ENCODE results near the gene TCHHL1.
A peak's percentile ranks its signal among the peaks of the same experiment; 100 is the strongest.
"Not testable (repeated sequence)": the region's sequence is repeated elsewhere in the genome, so short reads cannot be mapped to it uniquely, and the experiment has no call there.

The TCHHL1 gene

DNA sequence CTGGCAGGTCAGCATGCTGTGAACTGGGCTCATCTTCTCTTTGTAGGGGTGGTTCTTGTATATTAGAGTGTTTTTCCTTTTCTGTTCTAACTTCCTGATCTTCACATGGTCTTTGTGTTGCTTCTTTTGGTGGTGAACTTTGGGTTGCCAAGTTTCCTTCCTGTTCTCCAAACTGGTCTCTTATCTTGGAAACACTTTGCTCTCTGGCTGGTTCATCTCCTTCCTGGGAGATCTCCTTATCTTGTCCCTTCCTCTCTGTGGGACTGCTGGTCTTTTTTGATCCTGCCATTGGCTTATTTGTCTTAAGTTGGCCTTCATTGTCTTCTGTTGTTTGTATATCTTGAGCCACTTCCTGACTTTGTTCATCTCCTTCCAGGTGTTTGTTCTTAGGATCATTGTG lies 2.1 kb downstream of the TCHHL1 start:
- no peak for DNase-seq (ENCODE audit: low spot score)

DNA sequence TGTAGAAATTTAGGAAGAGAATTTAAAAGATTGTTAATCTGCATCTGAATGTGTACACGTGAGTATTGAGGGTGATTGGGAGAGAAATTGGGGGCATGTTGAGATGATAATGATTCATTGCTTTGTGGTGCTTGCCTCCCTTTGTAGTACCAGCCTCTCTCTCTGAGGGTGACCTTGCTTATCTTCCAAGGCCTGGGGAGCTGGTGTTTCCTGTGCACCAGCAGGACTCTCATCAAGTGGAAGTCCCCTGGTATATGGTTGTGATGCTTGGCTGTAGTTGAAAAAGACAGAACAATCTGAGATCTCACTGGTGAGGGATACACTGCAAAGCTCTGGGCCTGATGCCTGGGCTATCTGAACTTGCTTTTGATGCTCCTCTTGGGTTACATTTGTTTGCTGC lies 4.0 kb downstream of the TCHHL1 start:
- DNase-seq (ENCODE audit: low spot score): no peak

DNA sequence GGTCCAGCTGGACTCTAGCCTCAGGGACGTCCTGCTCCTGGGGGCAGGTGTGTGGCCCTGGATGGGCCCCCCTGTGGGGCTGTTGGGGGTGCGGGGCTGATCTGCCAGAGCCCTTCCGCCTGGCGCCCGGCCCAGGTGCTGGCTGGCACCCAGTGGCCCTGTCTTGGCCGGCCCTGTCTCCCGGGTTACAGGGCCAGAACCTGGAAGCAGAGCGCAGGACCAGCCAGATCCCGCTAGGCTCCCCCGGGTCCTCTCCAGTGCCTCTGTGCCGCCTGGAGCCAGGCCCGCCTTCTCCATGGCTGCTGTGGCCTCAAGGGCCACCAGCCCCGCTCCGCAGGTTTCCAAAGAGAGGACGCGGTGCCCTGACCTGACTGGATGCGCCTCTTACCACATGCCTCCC lies 7.8 kb downstream of the TCHHL1 start:
- not testable (repeated sequence) for DNase-seq (ENCODE audit: low spot score)

DNA sequence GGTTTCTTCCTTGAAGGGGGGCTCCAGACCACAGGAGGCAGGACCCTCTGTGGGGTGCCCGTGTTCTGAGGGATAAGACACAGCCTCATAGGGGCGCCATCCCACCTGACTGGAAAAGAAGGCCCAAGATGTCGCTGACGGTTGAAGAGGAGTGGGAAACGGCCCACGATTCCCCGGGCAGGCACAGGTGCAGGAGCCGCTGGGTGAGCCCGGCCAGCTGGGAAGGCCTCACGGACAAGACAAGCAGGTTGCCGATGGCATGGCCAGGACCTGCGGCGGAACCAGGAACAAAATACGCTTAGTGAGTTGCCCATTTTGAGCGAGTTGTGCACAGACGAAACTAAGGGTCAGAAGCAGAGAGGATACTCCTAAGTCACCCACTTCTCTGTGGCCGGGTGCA lies 8.4 kb downstream of the TCHHL1 start:
- not testable (repeated sequence) for DNase-seq (ENCODE audit: low spot score)

DNA sequence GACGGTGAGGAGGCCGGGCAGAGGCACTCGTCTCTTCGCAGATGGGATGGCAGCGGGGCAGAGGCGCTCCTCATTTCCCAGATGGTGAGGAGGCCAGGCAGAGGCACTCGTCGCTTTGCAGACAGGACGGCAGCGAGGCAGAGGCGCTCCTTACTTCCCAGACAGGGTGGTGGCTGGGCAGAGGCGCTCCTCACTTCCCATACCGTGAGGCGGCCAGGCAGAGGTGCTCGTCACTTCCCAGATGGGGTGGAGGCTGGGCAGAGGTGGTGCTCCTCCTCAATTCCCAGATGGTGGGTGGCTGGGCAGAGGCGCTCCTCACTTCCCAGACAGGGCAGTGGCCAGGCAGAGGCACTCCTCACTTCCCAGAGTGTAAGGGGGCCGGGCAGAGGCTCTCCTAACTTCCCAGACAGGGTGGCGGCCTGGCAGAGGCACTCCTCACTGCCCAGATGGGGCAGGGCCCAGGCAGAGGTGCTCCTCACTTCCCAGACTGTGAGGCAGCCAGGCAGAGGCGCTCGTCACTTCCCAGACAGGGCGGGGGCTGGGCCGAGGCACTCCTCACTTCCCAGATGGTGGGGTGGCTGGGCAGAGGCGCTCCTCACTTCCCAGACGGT lies 9.9 kb downstream of the TCHHL1 start:
- DNase-seq (ENCODE audit: low spot score): no peak

DNA sequence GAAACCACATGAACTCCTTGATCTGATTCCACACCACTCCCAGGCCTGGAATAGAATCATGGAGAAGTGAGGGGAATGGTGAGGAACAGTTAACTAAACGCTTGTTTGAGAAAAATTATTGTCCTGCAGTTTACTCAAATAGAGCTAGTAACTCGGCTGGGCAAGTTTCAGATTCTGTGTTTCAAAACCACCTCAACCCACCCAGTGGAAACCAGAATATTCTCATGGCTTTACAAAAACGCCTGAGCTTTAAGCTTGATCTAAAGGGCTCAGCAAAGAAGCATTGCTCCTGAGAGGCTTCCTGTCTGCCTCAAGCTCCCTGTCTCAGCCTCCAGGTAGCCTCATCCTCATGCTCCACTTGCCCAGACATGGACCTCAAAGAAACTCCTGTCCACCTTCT lies 16.6 kb downstream of the TCHHL1 start:
- DNase-seq (ENCODE audit: low spot score): no peak

DNA sequence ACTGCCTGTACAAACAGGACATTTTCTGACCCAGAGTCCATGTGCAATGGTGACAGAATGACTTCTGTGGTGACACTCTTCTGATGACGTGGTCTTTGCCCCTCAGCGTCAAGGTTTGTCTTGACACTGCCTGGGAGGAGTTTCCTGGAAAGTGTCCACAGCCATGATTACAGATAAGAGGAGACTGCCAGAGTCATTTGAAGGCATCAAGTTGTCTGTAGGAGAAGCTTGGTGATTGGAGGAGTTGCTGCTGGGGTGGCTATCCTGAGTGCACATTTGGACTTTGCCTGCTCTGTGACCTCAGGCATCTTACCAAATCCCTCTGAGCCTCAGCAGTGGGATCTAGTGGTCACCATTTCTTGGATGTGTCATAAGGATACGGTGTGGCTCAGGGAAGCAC lies 17.7 kb downstream of the TCHHL1 start:
- DNase-seq (ENCODE audit: low spot score): no peak

DNA sequence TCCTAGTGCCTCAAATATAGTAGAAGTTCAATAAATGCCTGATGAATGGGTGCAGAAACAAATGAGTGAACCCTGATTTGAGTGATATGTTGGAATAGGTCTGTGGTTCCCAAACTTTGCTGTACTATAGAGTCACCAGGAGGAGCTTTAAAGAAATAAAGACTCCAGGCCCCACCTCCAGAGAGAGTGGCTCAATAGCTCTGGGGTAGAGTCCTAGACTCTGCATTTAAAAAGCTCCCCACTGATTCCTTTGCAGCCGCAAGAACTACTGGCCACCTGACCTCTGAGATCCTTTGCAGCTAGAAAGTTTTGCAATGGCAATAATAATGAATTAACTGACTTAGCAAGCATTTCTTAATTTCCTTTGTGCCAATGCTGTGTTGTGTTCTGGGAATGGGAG lies 20.9 kb downstream of the TCHHL1 start:
- DNase-seq (ENCODE audit: low spot score): no peak

DNA sequence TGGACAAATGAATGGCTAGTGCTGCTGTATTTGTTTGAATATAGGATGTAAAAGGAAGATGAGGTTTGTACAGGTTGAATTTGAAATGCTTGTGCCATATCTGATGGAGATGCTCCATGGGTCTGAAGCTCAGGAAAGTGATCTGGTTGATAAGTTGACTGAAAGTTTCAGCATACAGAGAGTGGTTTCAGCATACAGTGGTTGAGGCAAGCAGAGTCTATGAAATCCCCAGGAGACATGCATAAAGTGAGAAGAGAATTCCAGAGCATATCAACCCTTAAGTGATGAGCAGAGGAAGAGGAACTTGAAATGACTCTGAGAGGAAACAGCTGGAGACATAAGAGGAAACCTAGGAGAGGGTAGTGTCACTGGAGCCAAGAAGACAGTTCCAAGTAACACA lies 21.7 kb downstream of the TCHHL1 start:
- DNase-seq (ENCODE audit: low spot score): no peak

DNA sequence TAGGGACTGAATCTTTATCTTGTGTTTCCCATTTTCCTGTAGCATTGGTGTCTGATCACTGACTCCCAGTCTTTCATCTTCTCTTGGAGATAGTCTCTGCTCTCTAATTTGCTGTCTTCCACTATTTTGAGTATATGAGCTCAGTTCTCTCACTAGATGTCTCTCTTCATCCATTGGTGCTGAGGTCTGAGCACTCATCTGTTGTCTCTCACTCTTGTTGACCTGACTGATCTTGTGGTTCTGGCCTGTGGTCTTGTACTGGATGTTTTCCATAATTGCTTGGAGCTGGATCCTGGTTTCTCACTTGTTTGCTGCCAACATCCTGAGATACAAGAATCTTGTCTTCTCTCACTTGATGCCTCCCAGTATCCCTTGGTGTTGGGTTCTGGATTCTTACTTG lies 26.9 kb downstream of the TCHHL1 start:
- no peak for DNase-seq (ENCODE audit: low spot score)

DNA sequence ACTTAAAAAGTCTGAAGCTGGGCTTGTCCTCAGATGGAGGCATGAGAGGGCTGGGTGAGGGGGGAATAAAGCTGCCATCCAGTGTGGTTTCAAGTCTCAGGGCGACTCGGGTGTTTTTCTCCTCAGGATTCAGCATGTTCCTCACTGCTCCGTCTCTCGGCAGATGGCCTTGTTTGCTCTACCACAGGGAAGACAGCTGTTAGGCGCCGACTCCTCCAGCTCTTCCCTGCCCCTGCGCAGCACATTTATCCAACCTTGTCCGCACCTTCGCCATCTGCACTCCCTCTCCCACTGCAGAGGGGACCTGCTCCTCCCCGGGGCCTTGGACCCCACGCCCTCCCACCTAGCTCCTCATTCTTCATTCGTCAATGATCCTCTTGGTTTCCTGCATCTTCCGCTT lies 35.5 kb downstream of the TCHHL1 start:
- DNase-seq (ENCODE audit: low spot score): no peak

DNA sequence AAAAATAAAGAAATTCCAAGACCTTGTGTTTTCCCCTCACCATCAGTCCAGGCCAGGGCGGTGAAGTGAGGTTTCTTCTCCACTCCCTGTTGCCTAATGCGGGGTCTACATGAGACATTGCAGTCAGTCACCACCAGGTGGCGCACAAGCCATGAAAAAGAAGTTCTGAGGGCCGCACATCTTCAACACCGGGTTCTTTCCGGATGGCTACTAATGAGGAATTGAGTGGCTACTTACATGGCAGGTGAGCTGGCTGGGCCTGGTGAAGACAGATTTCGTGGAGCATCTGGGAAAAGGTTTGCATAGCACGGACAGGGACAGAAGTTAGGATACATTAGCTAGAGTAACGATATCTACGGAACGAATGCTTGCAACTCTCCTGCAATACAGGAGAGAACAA lies 36.3 kb downstream of the TCHHL1 start:
- DNase-seq (ENCODE audit: low spot score): peak; percentile 81

DNA sequence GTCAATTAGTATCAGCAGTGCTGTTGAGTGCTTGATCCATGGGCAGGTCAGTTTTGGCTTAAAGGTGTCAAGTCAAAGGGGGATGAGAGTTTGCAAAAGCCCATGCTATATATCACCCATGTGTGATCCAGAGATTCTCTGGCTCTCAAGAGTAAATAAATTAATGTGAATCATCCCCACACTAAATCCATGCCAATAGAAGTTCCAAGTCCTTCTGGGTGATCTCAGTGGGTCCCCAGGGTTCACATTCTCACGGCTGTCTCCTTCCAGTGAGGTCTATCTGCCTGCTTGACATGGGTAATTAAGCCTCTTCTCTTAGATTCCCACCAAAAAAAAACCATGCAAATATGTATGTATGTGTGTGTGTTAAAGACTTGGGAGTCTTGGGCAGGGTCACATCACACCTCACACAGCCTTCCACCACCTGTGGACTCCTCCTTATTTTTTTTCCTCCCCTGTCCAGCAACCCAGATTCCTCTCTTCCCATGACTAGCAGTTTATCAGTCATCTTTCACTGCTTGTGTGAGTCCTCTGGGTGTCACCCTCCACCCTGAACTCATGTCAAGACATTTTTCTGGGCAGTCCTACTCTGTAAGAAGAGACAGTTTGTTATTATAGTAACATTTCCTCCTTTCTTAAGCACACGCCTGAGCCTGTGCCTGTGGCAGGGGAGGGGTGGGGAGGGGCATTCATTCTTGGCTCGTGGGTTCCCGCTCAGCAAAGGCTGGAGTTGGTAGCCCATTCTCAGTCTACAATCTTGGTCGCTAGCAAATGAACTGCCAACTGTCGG lies 37.8 kb downstream of the TCHHL1 start:
- no peak for DNase-seq (ENCODE audit: low spot score)

DNA sequence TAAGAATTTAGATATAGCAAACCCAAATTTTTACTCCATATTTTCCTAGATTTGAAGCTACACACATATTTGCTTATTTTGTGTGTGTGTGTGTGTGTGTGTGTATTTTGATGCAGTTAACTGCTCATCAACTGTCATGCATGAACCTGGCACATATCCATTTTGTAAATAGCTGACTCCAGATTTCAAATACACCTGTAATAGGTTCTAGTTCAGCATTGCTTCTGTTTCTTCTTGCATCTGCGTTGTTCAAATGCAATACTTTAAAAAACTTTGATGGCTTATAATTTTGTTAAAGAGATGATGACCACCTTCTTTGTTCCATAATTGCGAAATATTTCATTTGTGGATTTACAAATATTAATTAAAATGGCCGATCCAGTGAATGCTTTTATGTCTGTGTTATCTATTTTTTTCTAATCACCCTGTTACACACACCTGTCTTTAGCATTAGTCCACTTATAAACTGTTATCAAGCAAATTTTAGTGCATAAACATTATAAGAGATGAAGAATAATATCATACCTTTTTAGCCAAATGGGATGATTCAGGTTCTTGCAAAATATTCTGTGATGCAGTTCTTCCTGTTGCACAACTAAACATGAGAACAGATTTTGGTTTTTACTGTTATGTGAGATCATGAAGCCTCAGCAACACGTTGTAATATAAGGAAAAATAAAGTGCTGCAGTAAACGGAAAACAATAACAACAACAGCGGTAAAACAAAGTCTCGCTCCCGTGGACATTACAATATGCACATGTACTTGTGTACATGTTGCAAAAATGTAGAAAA lies 39.4 kb downstream of the TCHHL1 start:
- peak; percentile 21 for DNase-seq (ENCODE audit: low spot score)

DNA sequence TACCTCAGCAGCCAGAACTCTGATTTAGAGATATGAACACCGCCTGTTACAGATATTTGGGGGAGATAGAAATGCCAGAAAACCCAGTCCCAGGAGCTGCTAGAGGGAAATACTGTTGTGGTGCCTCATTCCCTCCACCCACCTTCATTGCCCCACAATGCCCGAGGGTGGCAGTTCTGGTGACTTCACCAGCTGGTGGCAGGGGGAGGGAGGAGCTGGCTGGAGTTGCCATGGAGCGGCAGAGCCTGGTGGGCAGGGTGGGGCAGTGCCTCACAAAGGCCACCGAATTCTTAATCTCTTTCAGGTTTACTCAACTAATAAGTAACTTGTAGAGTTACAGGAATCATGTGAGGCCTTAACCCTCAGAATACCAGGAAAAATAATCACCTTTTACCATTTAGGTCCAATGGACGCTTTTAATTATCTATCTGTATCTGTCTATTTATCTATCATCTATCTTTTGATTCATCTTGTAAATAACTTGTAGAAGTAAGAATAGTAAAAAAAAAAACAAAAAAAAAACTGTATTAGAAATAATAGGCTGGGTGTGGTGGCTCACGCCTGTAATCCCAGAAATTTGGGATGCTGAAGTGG lies 40.4 kb downstream of the TCHHL1 start:
- peak; percentile 80 for DNase-seq (ENCODE audit: low spot score)

DNA sequence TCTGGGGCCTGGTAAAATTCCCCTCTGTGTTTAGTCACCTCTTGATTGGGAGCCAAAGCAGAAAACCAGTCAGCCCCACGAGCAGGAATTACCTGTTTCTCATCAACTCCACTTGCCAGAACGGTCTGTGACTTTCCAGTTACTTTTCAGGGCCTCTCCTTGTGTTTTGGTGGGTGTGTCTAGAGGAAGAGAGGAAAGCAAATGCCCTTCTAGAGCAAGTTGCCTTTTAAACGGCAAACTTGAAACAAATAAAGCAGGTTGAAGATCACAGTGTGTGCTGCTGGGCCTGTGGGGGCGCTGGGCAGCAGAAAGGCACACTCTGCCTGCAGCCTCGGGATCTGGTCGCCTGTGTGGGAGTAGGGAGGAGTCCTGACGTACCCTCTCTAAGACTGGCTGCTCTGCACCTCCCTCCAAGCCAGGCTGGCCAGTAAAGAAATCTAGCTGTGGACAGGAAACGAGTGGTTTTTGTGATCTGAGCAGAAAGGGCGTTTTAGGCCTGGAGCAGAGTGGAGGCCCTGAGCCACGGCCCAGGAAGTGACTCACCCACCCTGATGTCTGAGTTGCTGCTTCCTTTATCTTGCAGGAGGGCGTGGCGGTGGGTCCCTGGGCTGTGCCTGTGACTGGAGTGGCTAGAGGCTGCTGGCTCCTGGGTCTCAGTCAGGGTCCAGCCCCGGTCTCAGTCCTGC lies 41.0 kb downstream of the TCHHL1 start:
- peak; percentile 96 for DNase-seq (ENCODE audit: low spot score)

DNA sequence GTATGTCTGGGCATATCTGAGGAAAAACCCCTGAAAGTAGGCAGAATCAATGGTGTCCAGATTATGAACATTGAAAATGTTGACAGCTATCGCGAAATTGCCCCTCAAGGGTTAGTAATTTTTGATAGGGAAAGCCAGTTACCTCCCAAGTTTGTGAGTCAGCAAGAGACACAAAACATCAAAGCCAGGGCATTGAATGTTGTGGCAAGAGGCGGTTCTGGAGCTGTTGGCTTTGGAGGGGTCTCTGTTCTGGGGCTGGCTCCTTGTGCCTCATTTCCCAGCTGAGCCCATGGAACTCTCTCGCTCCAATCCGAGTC lies 41.5 kb downstream of the TCHHL1 start:
- peak; percentile 17 for DNase-seq (ENCODE audit: low spot score)

DNA sequence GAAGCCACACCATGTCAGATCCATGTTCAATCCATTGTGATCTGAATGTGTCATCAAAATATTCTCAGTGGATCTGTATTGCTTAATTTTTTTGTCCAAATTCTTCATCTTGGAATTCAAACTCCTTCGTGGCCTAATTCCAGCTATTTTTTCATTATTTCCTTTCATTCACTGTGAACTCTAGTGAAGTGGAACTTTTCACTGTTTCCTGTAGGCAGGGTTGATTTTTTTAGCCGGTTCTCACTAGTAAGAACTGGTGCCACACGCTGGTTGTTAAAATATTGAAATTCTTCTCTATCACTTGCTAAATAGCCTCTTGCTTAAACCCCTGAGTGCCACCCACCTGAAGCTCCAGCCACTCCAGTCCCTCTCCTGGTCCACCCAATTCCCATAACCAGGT lies 44.5 kb downstream of the TCHHL1 start:
- no peak for DNase-seq (ENCODE audit: low spot score)

DNA sequence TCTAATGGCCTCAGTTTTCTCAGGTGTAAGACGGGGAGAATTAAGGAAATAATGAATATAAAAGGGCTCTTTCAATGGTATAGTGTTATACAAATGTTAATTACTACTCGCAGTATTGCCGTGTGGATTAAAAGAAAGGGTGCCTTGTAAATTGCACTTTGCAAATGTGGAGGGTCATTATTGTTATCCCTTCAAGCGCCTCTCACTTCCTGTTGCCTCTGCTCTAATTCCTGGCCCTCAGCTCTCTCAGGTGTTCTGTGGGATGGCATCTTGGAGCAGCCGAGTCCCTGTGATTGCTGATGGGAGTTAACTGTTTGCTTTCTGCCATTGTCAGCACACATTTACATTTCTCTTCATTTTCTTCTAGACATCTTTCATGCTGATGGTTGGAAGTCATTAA lies 45.0 kb downstream of the TCHHL1 start:
- DNase-seq (ENCODE audit: low spot score): no peak

DNA sequence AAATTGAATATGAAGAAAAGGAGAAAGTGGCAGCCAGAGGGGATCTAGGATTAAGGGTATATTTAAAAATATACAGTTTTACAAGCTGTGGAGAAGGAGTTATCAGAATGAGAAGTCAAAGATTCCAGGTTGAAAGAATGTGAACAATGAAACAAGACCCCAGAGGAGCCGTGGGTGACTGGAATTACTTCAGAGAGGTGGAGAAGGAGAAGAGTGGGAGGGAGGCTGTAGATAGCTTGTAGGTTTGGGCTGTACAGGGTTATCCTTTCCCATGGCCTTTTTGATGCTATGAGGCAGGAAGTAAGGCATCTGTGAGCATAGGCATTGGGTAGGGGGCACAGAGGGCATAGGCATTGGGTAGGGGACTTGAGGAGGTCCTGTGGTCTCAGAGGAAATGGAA lies 46.8 kb downstream of the TCHHL1 start:
- no peak for DNase-seq (ENCODE audit: low spot score)

DNA sequence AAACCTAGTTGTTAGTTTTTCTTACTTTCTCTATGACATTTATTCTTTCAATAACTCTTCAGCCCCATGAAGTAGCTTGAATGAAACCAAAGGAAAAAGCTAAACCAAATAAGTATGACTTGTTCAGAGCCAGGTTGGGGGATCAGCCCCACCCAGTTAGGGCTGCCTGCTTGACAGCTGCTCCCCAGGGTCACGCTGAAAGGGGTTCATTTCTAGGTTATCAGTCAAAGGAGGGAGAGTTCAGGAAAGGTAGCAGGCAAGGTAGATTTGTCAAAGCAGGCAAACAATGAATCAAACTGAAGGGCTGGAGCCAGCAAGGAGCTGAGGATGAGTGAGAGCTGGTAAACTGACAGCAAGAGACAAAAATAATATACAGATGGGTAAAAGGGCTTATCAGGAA lies 49.0 kb downstream of the TCHHL1 start:
- DNase-seq (ENCODE audit: low spot score): no peak

DNA sequence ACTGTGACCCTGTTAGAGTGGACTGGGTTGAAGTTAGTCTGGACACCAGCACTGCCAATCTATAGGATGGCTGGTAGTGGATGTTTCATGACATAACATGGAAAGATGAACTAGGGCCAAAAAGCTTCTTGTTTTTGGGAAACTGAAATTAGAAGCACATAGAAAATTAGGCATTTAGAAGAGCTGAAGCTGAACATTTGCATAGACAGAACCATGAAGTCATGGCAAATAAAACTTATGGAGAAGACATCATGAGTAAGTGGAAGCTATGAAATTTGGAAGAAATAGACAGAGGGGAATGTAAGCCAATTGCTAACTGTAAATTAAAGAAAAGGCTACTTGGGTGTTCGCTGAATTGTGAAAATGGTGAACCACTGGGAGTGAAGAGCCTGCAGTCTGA lies 49.4 kb downstream of the TCHHL1 start:
- DNase-seq (ENCODE audit: low spot score): no peak

Measured in activated CD4-positive, alpha-beta T cell treated with anti-CD3 and anti-CD28 coated beads, Interleukin-2, Interleukin-4, amounts not matched to agents 100 ng/mL and 50 ng/mL, durations not matched to agents 16 hours and 8 hours (primary cell).